K562 (cell line): ENCODE measurements around the gene TAF5.

Experiments used
- CEBPB ChIP-seq: fragments of 450-650 bp; IDR thresholded peaks from 2 replicates; pipeline ENCODE4 v1.6.1; 2016; ENCODE audit warnings: missing genetic modification characterization, missing compliant biosample characterization
- CREB5 ChIP-seq: fragments of 250-450 bp; sonication (Bioruptor Pico); IDR thresholded peaks from 2 replicates; pipeline ENCODE4 v1.5.0; 2020; ENCODE audit warnings: mild to moderate bottlenecking
- CTCF ChIP-seq, 3 experiments: IDR thresholded peaks in 2 of 3; conservative IDR thresholded peaks in 1 of 3; 2 replicates each; pipeline ENCODE4 v1.5.1; 2011 to 2012; ENCODE audit warnings: low read length in 3 of 3, mild to moderate bottlenecking in 3 of 3, control low read depth in 2 of 3, improper control_type of control experiment in 1 of 3, inconsistent platforms in 1 of 3, low read depth in 1 of 3, mixed read lengths in 1 of 3, moderate library complexity in 1 of 3; ENCODE audit not compliant: insufficient read depth in 2 of 3
- GTF2A2 ChIP-seq: IDR thresholded peaks from 2 replicates; pipeline ENCODE4 v1.6.1; 2016; ENCODE audit warnings: mild to moderate bottlenecking, missing genetic modification characterization, missing compliant biosample characterization
- GTF2B ChIP-seq: IDR thresholded peaks from 2 replicates; pipeline ENCODE4 v1.6.1; 2011; ENCODE audit not compliant: insufficient read length; ENCODE audit errors: extremely low read depth
- NR0B1 ChIP-seq: fragments of 450-650 bp; IDR thresholded peaks from one replicate; pipeline ENCODE4 v1.6.1; 2018; ENCODE audit warnings: mild to moderate bottlenecking, moderate library complexity; ENCODE audit not compliant: partially characterized antibody
- NR4A1 ChIP-seq, 2 experiments: fragments of 250-450 bp in 1 of 2; fragments of 450-650 bp in 1 of 2; sonication (Bioruptor Pico) in 1 of 2; IDR thresholded peaks; 2 replicates each; pipeline versions ENCODE4 v1.4.0 to v1.6.1; 2016 to 2020; ENCODE audit warnings: mild to moderate bottlenecking in 2 of 2, missing compliant biosample characterization in 1 of 2, missing genetic modification characterization in 1 of 2, moderate library complexity in 1 of 2
- POLR2AphosphoS2 ChIP-seq: IDR thresholded peaks from 2 replicates; pipeline ENCODE4 v1.6.1; 2012; ENCODE audit warnings: low read length, improper control_type of control experiment
- POLR2AphosphoS5 ChIP-seq: IDR thresholded peaks from 2 replicates; pipeline ENCODE4 v1.6.1; 2011; ENCODE audit warnings: mild to moderate bottlenecking, low read depth, low read length, moderate library complexity; ENCODE audit not compliant: control insufficient read depth, insufficient read depth
- POLR3G ChIP-seq: IDR thresholded peaks from 2 replicates; pipeline ENCODE4 v1.6.1; 2011; ENCODE audit not compliant: insufficient read length, insufficient replicate concordance; ENCODE audit errors: extremely low read depth
- TAF1 ChIP-seq: IDR thresholded peaks from 2 replicates; pipeline ENCODE4 v1.6.1; 2011; ENCODE audit warnings: mild to moderate bottlenecking, low read length, moderate library complexity; ENCODE audit not compliant: insufficient read depth, control insufficient read depth, severe bottlenecking; ENCODE audit errors: extremely low read depth
- ZC3H11A ChIP-seq: IDR thresholded peaks from 2 replicates; pipeline ENCODE4 v1.6.1; 2012; ENCODE audit warnings: low read depth, low read length, improper control_type of control experiment
- ZNF134 ChIP-seq: fragments of 250-450 bp; sonication (Bioruptor Pico); conservative IDR thresholded peaks from 2 replicates; pipeline ENCODE4 v1.4.0; 2020
- ZNF384 ChIP-seq: IDR thresholded peaks from 2 replicates; pipeline ENCODE4 v1.6.1; 2012; ENCODE audit warnings: low read depth, low read length, improper control_type of control experiment

GRCh38 chr10:103350175-103350516, 17.6 kb upstream of the TAF5 start:
- TF ChIP-seq ZC3H11A (no peak), POLR2AphosphoS5 (no peak), CTCF (IDR thresholded peaks at IDR 0.05 in 2 of 3, conservative IDR thresholded peaks at IDR 0.05 in 1 of 3; ENCODE audit: insufficient read depth in 2 of 3, low read depth in 1 of 3, low read length in 3 of 3) (no peak), CEBPB (tag) (no peak), CREB5 (CRISPR knock-in tag) (no peak), ZNF384 (no peak), TAF1 (no peak), POLR3G (no peak), NR4A1 (CRISPR knock-in tag; IDR thresholded peaks at IDR 0.05) (no peak), NR4A1 (tag; IDR thresholded peaks at IDR 0.05) (no peak), ZNF134 (CRISPR knock-in tag) (no peak), GTF2B (no peak), POLR2AphosphoS2 (no peak), GTF2A2 (tag) (no peak), NR0B1 (no peak)
